OCI-LY1 (cell line): ENCODE measurements around the gene SECISBP2L.

Experiments used
- H2AFZ ChIP-seq: fragments of 200-600 bp; sonication (generic), shearing (Covaris generic); 2 replicates; pipeline ENCODE4 v1.6.0; 2014; ENCODE audit warnings: antibody characterized with exemption, mild to moderate bottlenecking, low read length
- H3F3A ChIP-seq: fragments of 200-600 bp; sonication (generic), shearing (Covaris generic); 2 replicates; pipeline ENCODE4 v1.6.0; 2014; ENCODE audit warnings: mild to moderate bottlenecking, antibody characterized with exemption, low read length, moderate library complexity; ENCODE audit not compliant: insufficient read depth
- H3K27ac ChIP-seq: fragments of 200-600 bp; sonication (generic); 2 replicates; pipeline ENCODE4 v1.5.1; 2014; ENCODE audit warnings: low read length, mixed run types, mild to moderate bottlenecking, low read depth; ENCODE audit not compliant: poor library complexity, severe bottlenecking
- H3K27me3 ChIP-seq: fragments of 200-600 bp; sonication (generic); 2 replicates; pipeline ENCODE4 v1.6.0; 2014; ENCODE audit warnings: antibody characterized with exemption, mild to moderate bottlenecking, low read length, moderate library complexity; ENCODE audit not compliant: insufficient read depth
- H3K36me3 ChIP-seq: fragments of 200-600 bp; sonication (generic); 2 replicates; pipeline ENCODE4 v1.6.1; 2014; ENCODE audit warnings: mild to moderate bottlenecking, antibody characterized with exemption, low read length, moderate library complexity, mixed read lengths; ENCODE audit not compliant: insufficient read depth
- H3K4me1 ChIP-seq: fragments of 200-600 bp; sonication (generic); 2 replicates; pipeline ENCODE4 v1.5.1; 2014; ENCODE audit warnings: mild to moderate bottlenecking, low read length, moderate library complexity; ENCODE audit not compliant: insufficient read depth, severe bottlenecking
- H3K4me2 ChIP-seq: fragments of 200-600 bp; sonication (generic), shearing (Covaris generic); 2 replicates; pipeline ENCODE4 v1.6.1; 2014; ENCODE audit warnings: low read length
- H3K4me3 ChIP-seq: fragments of 200-600 bp; sonication (generic); 2 replicates; pipeline ENCODE4 v1.5.1; 2014; ENCODE audit warnings: low read length, low read depth, mild to moderate bottlenecking, mixed read lengths; ENCODE audit not compliant: poor library complexity, severe bottlenecking
- H3K79me2 ChIP-seq: fragments of 200-600 bp; shearing (Covaris generic); 2 replicates; pipeline ENCODE4 v1.6.1; 2016; ENCODE audit warnings: mixed run types, low read length, mixed read lengths; ENCODE audit not compliant: insufficient read depth
- H3K9ac ChIP-seq: fragments of 200-600 bp; sonication (generic), shearing (Covaris generic); 2 replicates; pipeline ENCODE4 v1.6.1; 2014; ENCODE audit warnings: mild to moderate bottlenecking, low read length, mixed read lengths
- H3K9me2 ChIP-seq: fragments of 200-600 bp; sonication (generic), shearing (Covaris generic); 2 replicates; pipeline ENCODE4 v1.6.1; 2014; ENCODE audit warnings: low read depth, mild to moderate bottlenecking, low read length, mixed read lengths
- H3K9me3 ChIP-seq: fragments of 200-600 bp; shearing (Covaris generic); 2 replicates; pipeline ENCODE4 v1.6.1; 2014; ENCODE audit warnings: low read length, mixed read lengths
- H4K20me1 ChIP-seq: fragments of 200-600 bp; sonication (generic), shearing (Covaris generic); 2 replicates; pipeline ENCODE4 v1.6.0; 2016; ENCODE audit warnings: mild to moderate bottlenecking, low read length; ENCODE audit not compliant: insufficient read depth
- CTCF ChIP-seq: fragments of 200-600 bp; sonication (generic), shearing (Covaris generic); IDR thresholded peaks from 2 replicates; pipeline ENCODE4 v1.5.1; 2017; ENCODE audit warnings: mild to moderate bottlenecking, antibody characterized with exemption, low read length, moderate library complexity, mixed read lengths
- EZH2 ChIP-seq: fragments of 200-600 bp; sonication (generic), shearing (Covaris generic); IDR thresholded peaks from 2 replicates; pipeline ENCODE4 v1.8.0; 2017; ENCODE audit warnings: borderline replicate concordance, mixed run types, mild to moderate bottlenecking, antibody characterized with exemption, low read length, moderate library complexity, mixed read lengths

Gene SECISBP2L

GRCh38 chr15:48983300-48983699 lies 62.9 kb downstream of the SECISBP2L start:
- Histone ChIP-seq H3K79me2 (no peaks in the 10 kb centered on the region), H3F3A (no peaks in the 10 kb centered on the region), H3K4me3 (no peak overlapping the region), H4K20me1 (no peaks in the 10 kb centered on the region), H2AFZ (no peak overlapping the region), H3K27me3 (no peaks in the 10 kb centered on the region), H3K4me2 (no peak overlapping the region), H3K36me3 (no peaks in the 10 kb centered on the region), H3K27ac (no peak overlapping the region), H3K9me2 (no peaks in the 10 kb centered on the region), H3K9ac (no peak overlapping the region), H3K4me1 (no peaks in the 10 kb centered on the region), H3K9me3 (no peaks in the 10 kb centered on the region)
- no peak for TF ChIP-seq CTCF
- TF ChIP-seq EZH2 = no peak

- Histone ChIP-seq H3K9ac (no peak overlapping the region), H3K4me1 (no peaks in the 10 kb centered on the region), H3K4me3 (no peak overlapping the region), H2AFZ (no peak overlapping the region), H3K36me3 (no peaks in the 10 kb centered on the region), H3K9me2 (no peaks in the 10 kb centered on the region), H3K79me2 (no peaks in the 10 kb centered on the region), H3F3A (no peaks in the 10 kb centered on the region), H3K9me3 (no peaks in the 10 kb centered on the region), H4K20me1 (no peaks in the 10 kb centered on the region), H3K27me3 (no peaks in the 10 kb centered on the region), H3K4me2 (no peak overlapping the region), H3K27ac (no peak overlapping the region)
- TF ChIP-seq CTCF (no peak), EZH2 (no peak)
Observed at GRCh38 chr15:48981941-48982340, 64.3 kb downstream of the SECISBP2L start.

- H2AFZ ChIP-seq = no peak overlapping the region
- H3K9me2 ChIP-seq = no peaks in the 10 kb centered on the region
- H3K27me3 ChIP-seq = no peaks in the 10 kb centered on the region; the same call in 1 of the 2 replicates
- H3K79me2 ChIP-seq = no peaks in the 10 kb centered on the region
- H3K4me2 ChIP-seq = no peak overlapping the region
- no peaks in the 10 kb centered on the region for H3K9me3 ChIP-seq
- no peak overlapping the region for H3K4me3 ChIP-seq
- no peaks in the 10 kb centered on the region for H3K36me3 ChIP-seq
- H3F3A ChIP-seq = no peaks in the 10 kb centered on the region
- H3K9ac ChIP-seq = no peak overlapping the region
- H3K4me1 ChIP-seq = peaks cover 11% of the 10 kb centered on the region
- H3K27ac ChIP-seq = no peak overlapping the region
- no peak for TF ChIP-seq EZH2
- no peak for TF ChIP-seq CTCF
- H4K20me1 ChIP-seq = no peaks in the 10 kb centered on the region
Observed at GRCh38 chr15:48978638-48979037, 67.6 kb downstream of the SECISBP2L start.
